Mesothelial cell of epicardium (in vitro differentiated cells): Measurements from ENCODE around the gene SLC15A1. TPM values are rescaled to one million over a fixed set of nuclear protein-coding genes. Genes with fewer than 3 reads are reported as not detected.
"Not testable (repeated sequence)": the region's sequence is repeated elsewhere in the genome, so short reads cannot be mapped to it uniquely, and the experiment has no call there.

ENCODE experiments used
- DNase-seq, 2 experiments: peaks; one replicate each; pipeline ENCODE4 v3.0.0; 2021; ENCODE audit warnings: low spot score in 2 of 2; ENCODE audit not compliant: unreplicated experiment in 2 of 2
- H3K27ac Mint-ChIP-seq: 2 replicates; pipeline ENCODE4 v1.8.0; 2021; ENCODE audit warnings: mixed read lengths
- H3K27me3 Mint-ChIP-seq: 2 replicates; pipeline ENCODE4 v1.8.0; 2021; ENCODE audit warnings: low read depth, mixed read lengths
- H3K36me3 Mint-ChIP-seq: 2 replicates; pipeline ENCODE4 v1.8.0; 2021; ENCODE audit warnings: mixed read lengths
- H3K4me1 Mint-ChIP-seq: 2 replicates; pipeline ENCODE4 v1.8.0; 2021; ENCODE audit warnings: mixed read lengths
- H3K4me3 Mint-ChIP-seq: 2 replicates; pipeline ENCODE4 v1.8.0; 2021; ENCODE audit warnings: mild to moderate bottlenecking, moderate library complexity, mixed read lengths
- H3K9me3 Mint-ChIP-seq: 2 replicates; pipeline ENCODE4 v1.8.0; 2021; ENCODE audit warnings: mixed read lengths
- CTCF ChIP-seq: fragments of 200-600 bp; sonication (generic); IDR thresholded peaks from one replicate; pipeline ENCODE4 v1.5.0; 2021; ENCODE audit warnings: antibody characterized with exemption; ENCODE audit not compliant: unreplicated experiment
- total RNA-seq: library from RNA; stranded (reverse); gene quantifications from 3 replicates; pipeline ENCODE4 v1.2.1, GENCODE V29; 2021

SLC15A1 gene
- total RNA-seq, 1 donor from 2014 or later = 1.0 TPM

- H3K27ac Mint-ChIP-seq = no peak overlapping the region
- no peak overlapping the region for H3K4me3 Mint-ChIP-seq
- H3K4me1 Mint-ChIP-seq = peaks cover 2% of the 10 kb centered on the region
These were observed 9.6 kb upstream of the SLC15A1 start for GRCh38 chr13:98761986-98762616.

GRCh38 chr13:98761126-98761985 is 8.9 kb upstream of the SLC15A1 start:
- peaks cover 6% of the 10 kb centered on the region for H3K9me3 Mint-ChIP-seq
- H3K27me3 Mint-ChIP-seq = peaks cover 3% of the 10 kb centered on the region
- H3K4me1 Mint-ChIP-seq = peaks cover 2% of the 10 kb centered on the region
- no peak for TF ChIP-seq CTCF
- peaks cover 1% of the 10 kb centered on the region for H3K36me3 Mint-ChIP-seq
- DNase-seq = no peak
- no peak overlapping the region for H3K4me3 Mint-ChIP-seq
- H3K27ac Mint-ChIP-seq = no peak overlapping the region

More at GRCh38 chr13:98761986-98762616, 9.6 kb upstream of the SLC15A1 start:
- no peaks in the 10 kb centered on the region for H3K27me3 Mint-ChIP-seq
- no peak for DNase-seq
- peaks cover 6% of the 10 kb centered on the region for H3K9me3 Mint-ChIP-seq
- peaks cover 1% of the 10 kb centered on the region for H3K36me3 Mint-ChIP-seq
- no peak for TF ChIP-seq CTCF

- Mint-ChIP-seq H3K9me3 (peaks cover 19% of the 10 kb centered on the region), H3K4me3 (no peak overlapping the region), H3K27me3 (peaks cover 36% of the 10 kb centered on the region), H3K4me1 (peaks cover 9% of the 10 kb centered on the region), H3K36me3 (peaks cover 5% of the 10 kb centered on the region), H3K27ac (no peak overlapping the region)
- TF ChIP-seq CTCF = no peak
- no peak for DNase-seq
These were observed 3.3 kb upstream of the SLC15A1 start for GRCh38 chr13:98755729-98756128.

GRCh38 chr13:98755116-98755515 is 2.6 kb upstream of the SLC15A1 start:
- H3K27me3 Mint-ChIP-seq = peaks cover 42% of the 10 kb centered on the region
- DNase-seq = no peak
- no peak for TF ChIP-seq CTCF
- peaks cover 13% of the 10 kb centered on the region for H3K9me3 Mint-ChIP-seq
- H3K4me3 Mint-ChIP-seq = no peak overlapping the region
- H3K36me3 Mint-ChIP-seq = peaks cover 4% of the 10 kb centered on the region
- H3K27ac Mint-ChIP-seq = no peak overlapping the region
- H3K4me1 Mint-ChIP-seq = peaks cover 9% of the 10 kb centered on the region

- not testable (repeated sequence) for H3K36me3 Mint-ChIP-seq, H3K4me1 Mint-ChIP-seq, H3K4me3 Mint-ChIP-seq, H3K27ac Mint-ChIP-seq, DNase-seq
- peaks cover 46% of the 10 kb centered on the region for H3K27me3 Mint-ChIP-seq
- peaks cover 13% of the 10 kb centered on the region for H3K9me3 Mint-ChIP-seq
These were observed 2.0 kb upstream of the SLC15A1 start for GRCh38 chr13:98754468-98754867.

GRCh38 chr13:98751861-98752466 is 508 bp downstream of the SLC15A1 start:
- no peak for TF ChIP-seq CTCF
- peak in 1 of 2 experiments; percentile 47 for DNase-seq
- no peak overlapping the region for H3K27ac Mint-ChIP-seq
- H3K4me1 Mint-ChIP-seq = peaks cover 9% of the 10 kb centered on the region
- H3K27me3 Mint-ChIP-seq = peaks cover 49% of the 10 kb centered on the region
- peaks cover 4% of the 10 kb centered on the region for H3K36me3 Mint-ChIP-seq
- peaks cover 13% of the 10 kb centered on the region for H3K9me3 Mint-ChIP-seq
- H3K4me3 Mint-ChIP-seq = peak overlapping the region; percentile 62
